Transverse colon (tissue), 4 donors: Measurements from ENCODE around the gene VGLL4.

Experiments used
- EP300 ChIP-seq: sonication (generic); formaldehyde crosslinking; IDR thresholded peaks from one replicate; pipeline ENCODE4 v1.6.1; 2017; ENCODE audit warnings: antibody characterized with exemption, low read depth
- POLR2AphosphoS5 ChIP-seq, 3 donors: sonication (generic); formaldehyde crosslinking; IDR thresholded peaks; one replicate each; pipeline ENCODE4 v1.6.1; 2016; ENCODE audit warnings: antibody characterized with exemption in 3 of 3
- TF ChIP-seq, protein P1 (sequence below), 5 experiments: fragments of 200-600 bp in 3 of 5; fragments of 450-650 bp in 2 of 5; sonication (generic) in 3 of 5; IDR thresholded peaks; 1 replicate in 2 of 5; 2 replicates in 3 of 5; pipeline ENCODE4 v1.5.1; 2016 to 2017; ENCODE audit warnings: antibody characterized with exemption in 5 of 5, inconsistent platforms in 3 of 5, mild to moderate bottlenecking in 2 of 5, moderate library complexity in 1 of 5

DNA sequence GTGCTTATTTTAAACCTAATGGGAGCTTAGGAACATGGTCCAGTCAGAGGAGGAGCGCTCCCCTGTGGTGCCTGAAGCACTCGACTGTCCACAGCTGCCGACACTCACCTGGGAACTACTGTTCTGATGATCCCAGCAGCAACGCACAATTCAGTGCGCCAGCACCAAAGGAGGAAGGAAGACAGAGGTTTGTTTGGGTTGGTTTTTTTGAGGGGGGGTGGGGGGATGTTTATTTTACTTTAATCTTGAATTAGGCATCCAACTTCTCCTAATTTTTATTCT is 48.8 kb upstream of the VGLL4 start:
- no peak for TF ChIP-seq EP300
- TF ChIP-seq, protein P1, sequence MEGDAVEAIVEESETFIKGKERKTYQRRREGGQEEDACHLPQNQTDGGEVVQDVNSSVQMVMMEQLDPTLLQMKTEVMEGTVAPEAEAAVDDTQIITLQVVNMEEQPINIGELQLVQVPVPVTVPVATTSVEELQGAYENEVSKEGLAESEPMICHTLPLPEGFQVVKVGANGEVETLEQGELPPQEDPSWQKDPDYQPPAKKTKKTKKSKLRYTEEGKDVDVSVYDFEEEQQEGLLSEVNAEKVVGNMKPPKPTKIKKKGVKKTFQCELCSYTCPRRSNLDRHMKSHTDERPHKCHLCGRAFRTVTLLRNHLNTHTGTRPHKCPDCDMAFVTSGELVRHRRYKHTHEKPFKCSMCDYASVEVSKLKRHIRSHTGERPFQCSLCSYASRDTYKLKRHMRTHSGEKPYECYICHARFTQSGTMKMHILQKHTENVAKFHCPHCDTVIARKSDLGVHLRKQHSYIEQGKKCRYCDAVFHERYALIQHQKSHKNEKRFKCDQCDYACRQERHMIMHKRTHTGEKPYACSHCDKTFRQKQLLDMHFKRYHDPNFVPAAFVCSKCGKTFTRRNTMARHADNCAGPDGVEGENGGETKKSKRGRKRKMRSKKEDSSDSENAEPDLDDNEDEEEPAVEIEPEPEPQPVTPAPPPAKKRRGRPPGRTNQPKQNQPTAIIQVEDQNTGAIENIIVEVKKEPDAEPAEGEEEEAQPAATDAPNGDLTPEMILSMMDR (IDR thresholded peaks at IDR 0.05), result no peak
- TF ChIP-seq POLR2AphosphoS5 (IDR thresholded peaks at IDR 0.05), result no peak
